Gastrocnemius medialis (tissue), 4 donors: ENCODE results near the gene CCDC57. TPM values are rescaled to one million over a fixed set of nuclear protein-coding genes. Genes with fewer than 3 reads are reported as not detected.
A peak's percentile ranks its signal among the peaks of the same experiment; 100 is the strongest.

Source experiments
- ATAC-seq, 2 donors: fragments of 150-250 bp; one replicate each; pipeline ENCODE4 v1.9.1; 2016
- DNase-seq, 2 donors: peaks; one replicate each; pipeline ENCODE4 v3.0.0-alpha.2; 2019
- H3K27ac ChIP-seq, 4 donors: fragments of 200-600 bp; sonication (generic); 1 replicate in 1 of 4; 2 replicates in 3 of 4; pipeline ENCODE4 v1.5.1; 2016 to 2018; ENCODE audit warnings: mild to moderate bottlenecking in 2 of 4, moderate library complexity in 1 of 4
- H3K27me3 ChIP-seq, 3 donors: fragments of 200-600 bp; sonication (generic) in 2 of 3; 1 replicate in 1 of 3; 2 replicates in 2 of 3; pipeline versions ENCODE4 v1.5.1 to v1.6.0; 2016 to 2019; ENCODE audit warnings: mild to moderate bottlenecking in 1 of 3, moderate library complexity in 1 of 3
- H3K36me3 ChIP-seq, 2 donors: fragments of 200-600 bp; sonication (generic) in 1 of 2; one replicate each; pipeline ENCODE4 v1.5.1; 2017 to 2018
- H3K4me1 ChIP-seq, 2 donors: fragments of 200-600 bp; sonication (generic) in 1 of 2; one replicate each; pipeline ENCODE4 v1.5.1; 2016 to 2017; ENCODE audit warnings: mild to moderate bottlenecking in 2 of 2
- H3K4me3 ChIP-seq, 4 donors: fragments of 200-600 bp; sonication (generic) in 3 of 4; 1 replicate in 1 of 4; 2 replicates in 3 of 4; pipeline ENCODE4 v1.5.1; 2016 to 2019; ENCODE audit warnings: mild to moderate bottlenecking in 2 of 4
- H3K9me3 ChIP-seq, 3 donors: fragments of 200-600 bp; sonication (generic) in 2 of 3; 1 replicate in 1 of 3; 2 replicates in 2 of 3; pipeline ENCODE4 v1.5.1; 2016 to 2019
- CTCF ChIP-seq, 5 experiments: fragments of 450-650 bp in 3 of 5; fragments of 200-600 bp in 2 of 5; sonication (generic) in 2 of 5; IDR thresholded peaks in 4 of 5; conservative IDR thresholded peaks in 1 of 5; 1 replicate in 4 of 5; 2 replicates in 1 of 5; pipeline ENCODE4 v1.5.1; 2016 to 2019; ENCODE audit warnings: antibody characterized with exemption in 5 of 5, mild to moderate bottlenecking in 3 of 5, moderate library complexity in 3 of 5
- POLR2A ChIP-seq, 2 donors: fragments of 450-650 bp; IDR thresholded peaks; one replicate each; pipeline ENCODE4 v1.6.1; 2017; ENCODE audit warnings: antibody characterized with exemption in 2 of 2, mild to moderate bottlenecking in 2 of 2, moderate library complexity in 2 of 2
- in situ Hi-C, 4 donors: fragments of 200-750 bp; cut with MboI; loops; one replicate each; pipeline versions ENCODE4 v1.15.0 to v1.8.0; 2017; ENCODE audit warnings: low sequenced_read_pairs in 4 of 4
- intact Hi-C: fragments of 100-400 bp; cut with DNase I; formaldehyde crosslinking; loops from one replicate; pipeline ENCODE4 v1.15.1; 2023; ENCODE audit warnings: low total_unique reads
- total RNA-seq, 4 donors: library from RNA; depleted of rRNA; stranded (reverse); fragments of >200 nt; gene quantifications; one replicate each; pipeline versions ENCODE4 v1.1.0 to v1.2.3, GENCODE V29; 2016

CCDC57 gene
- total RNA-seq, 4 donors from 2014 or later: 3.7 to 11.3 (median 5.1) TPM

DNA sequence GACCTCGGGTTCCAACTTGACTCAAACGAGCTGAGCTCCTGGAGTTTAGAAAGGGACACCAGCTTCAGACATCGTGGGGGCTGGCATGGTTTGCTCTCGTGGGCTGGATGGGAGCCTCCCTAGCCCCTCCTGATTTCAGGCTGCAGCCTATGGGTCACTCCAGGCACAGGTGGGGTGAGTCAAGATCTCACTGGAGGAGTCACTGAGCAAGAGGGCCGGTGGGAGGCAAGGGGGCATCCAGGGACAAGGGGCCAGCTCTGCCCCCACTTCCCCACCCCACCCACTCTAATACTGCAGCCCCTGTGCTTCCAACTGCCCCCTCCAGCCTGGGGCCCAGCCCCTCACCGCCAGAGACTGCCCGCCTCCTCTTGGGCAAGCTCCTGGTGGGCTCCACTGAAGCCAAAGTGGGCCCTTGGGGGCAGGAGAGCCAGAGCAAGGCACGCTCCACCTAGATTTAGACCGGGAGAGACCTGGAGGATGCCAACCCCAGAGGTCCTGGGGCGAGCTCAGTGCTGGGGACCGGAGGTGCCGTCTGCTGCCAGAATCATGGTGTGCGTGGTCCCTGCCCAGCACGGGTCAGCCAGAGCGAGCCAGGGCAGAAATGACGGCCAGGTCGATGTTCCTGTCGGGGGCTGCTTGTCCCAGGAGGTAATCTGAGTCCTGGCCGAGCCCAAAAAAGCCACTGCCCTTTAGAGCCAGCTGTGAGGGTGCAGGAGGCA lies 22.6 kb upstream of the CCDC57 start:
- intact Hi-C loops: loop anchor here (5.0 kb wide), 1 partner anchor 198 kb away; the partner anchor contains the start of gene DCXR
- in situ Hi-C loops: no loop called here
- peak; percentile 69 to 92 for DNase-seq
- TF ChIP-seq POLR2A (IDR thresholded peaks at IDR 0.05) (no peak), CTCF (IDR thresholded peaks at IDR 0.05 in 4 of 5, conservative IDR thresholded peaks at IDR 0.05 in 1 of 5) (no peak)
- Histone ChIP-seq H3K9me3 (no peaks in the 10 kb centered on the region), H3K4me1 (peaks cover 74 to 89% of the 10 kb centered on the region in 2 donors), H3K4me3 (peak overlapping the region; percentile 25 to 58 (median 36)), H3K27ac (peak overlapping the region; percentile 90 to 98 (median 93)), H3K36me3 (peaks cover 0 to 15% of the 10 kb centered on the region in 2 donors), H3K27me3 (no peaks in the 10 kb centered on the region)
- peak; percentile 26 to 33 for ATAC-seq

DNA sequence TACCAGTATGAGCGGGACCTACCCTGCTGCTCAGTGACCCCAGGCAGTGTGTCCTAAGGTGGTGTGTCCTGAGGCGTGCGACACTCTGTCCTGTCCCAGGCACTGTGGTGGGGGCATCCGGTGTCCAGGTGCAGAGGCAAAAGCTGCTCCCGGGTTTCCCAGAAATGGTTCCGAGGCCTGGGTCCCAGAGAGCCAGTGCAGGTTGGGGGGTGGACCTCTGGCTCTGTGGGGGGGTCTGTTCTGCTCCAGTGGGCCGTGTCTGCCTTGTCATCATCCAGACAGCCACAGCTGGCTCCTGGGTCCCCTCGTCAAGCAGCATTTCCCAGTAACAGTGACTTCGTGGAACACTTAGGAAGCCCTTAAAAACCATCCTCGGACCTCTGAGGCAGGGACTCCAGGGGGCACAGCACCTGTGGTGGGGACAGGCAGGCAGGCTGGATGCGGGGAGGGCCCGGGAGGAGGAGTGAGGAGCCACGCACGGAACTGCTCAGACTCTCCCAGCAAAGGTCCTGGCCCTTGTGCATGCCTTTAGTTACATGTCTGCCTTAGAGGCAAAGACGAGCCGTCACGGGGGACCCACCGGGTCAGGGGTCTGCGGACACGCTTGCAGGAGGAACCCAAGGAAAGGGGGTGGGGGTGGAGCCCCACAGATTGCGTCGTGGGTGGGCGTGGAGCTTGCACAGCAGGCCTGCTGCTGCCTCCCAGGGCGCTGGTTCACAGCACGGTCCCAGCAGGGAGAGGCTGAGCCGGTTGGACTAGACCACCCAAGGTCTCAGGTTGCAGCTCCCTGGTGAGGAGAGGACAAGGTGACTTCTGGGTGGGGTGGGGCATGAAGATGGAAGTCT lies 21.8 kb upstream of the CCDC57 start:
- H3K4me1 ChIP-seq: peaks cover 72 to 89% of the 10 kb centered on the region in 2 donors
- peaks cover 0 to 15% of the 10 kb centered on the region in 2 donors for H3K36me3 ChIP-seq
- intact Hi-C loops: loop anchor here (5.0 kb wide), 1 partner anchor 197 kb away; the partner anchor contains the start of gene DCXR
- ATAC-seq (peak in 1 of 2 donors; percentile 2), DNase-seq (peak in 1 of 2 donors; percentile 72)
- H3K4me3 ChIP-seq: peak overlapping the region in 1 of 4 donors; percentile 58
- no peaks in the 10 kb centered on the region for H3K27me3 ChIP-seq
- TF ChIP-seq CTCF (IDR thresholded peaks at IDR 0.05 in 4 of 5, conservative IDR thresholded peaks at IDR 0.05 in 1 of 5) (no peak), POLR2A (IDR thresholded peaks at IDR 0.05) (peak in 1 of 2 donors; percentile 35)
- in situ Hi-C loops: no loop called here
- H3K9me3 ChIP-seq: no peaks in the 10 kb centered on the region
- peak overlapping the region; percentile 90 to 98 (median 93) for H3K27ac ChIP-seq

DNA sequence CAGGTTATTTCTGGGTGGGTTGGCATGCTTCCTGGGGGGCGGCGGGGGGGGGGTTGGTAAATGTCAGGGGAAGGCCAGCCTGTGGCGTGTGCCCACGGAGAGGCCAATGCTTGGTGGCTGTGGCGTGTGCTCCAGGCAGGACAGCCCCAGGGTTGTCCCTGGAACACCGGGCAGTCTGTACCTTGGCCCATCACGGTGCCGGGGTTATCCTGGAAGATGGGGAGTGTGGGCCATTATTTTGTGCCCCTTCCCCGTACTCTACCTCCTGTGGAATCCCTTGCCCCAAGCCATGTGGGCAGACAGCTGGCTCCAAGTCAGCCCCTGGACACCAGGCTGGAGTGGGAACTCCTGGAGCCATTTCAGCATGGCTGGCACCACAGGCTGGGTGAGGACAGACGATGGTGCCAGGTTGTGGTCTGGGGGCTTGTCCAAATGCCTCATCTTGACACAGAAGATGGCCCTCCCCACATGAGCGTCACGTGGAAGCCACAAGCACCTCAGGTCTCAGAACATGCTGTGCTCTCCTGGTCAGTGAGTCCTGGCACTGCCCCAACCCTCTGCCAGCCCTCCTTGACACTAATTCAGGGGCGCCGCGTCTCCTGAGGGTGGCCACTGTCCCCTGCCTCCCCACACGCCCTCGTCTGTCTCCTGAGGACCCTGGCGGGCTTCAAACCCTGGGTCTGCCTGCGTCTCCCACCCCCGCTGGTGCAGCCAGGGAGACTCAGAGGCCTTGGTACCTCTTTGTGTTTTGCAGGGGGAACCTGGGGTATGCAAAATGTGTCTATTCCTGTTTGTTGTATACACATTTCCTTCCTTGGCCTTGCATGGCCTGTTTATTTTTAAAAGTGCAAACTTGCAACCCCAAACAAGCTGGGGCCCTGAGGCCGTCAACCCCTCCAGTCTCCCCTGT lies 20.5 kb upstream of the CCDC57 start:
- Histone ChIP-seq H3K9me3 (no peaks in the 10 kb centered on the region), H3K36me3 (peaks cover 0 to 15% of the 10 kb centered on the region in 2 donors), H3K27me3 (no peaks in the 10 kb centered on the region), H3K27ac (peak overlapping the region; percentile 90 to 98 (median 93)), H3K4me1 (peaks cover 64 to 80% of the 10 kb centered on the region in 2 donors), H3K4me3 (peak overlapping the region in 2 of 4 donors; percentile 40 to 70)
- in situ Hi-C loops (no loop called here), intact Hi-C loops (no loop called here)
- TF ChIP-seq CTCF (IDR thresholded peaks at IDR 0.05 in 4 of 5, conservative IDR thresholded peaks at IDR 0.05 in 1 of 5) (no peak), POLR2A (IDR thresholded peaks at IDR 0.05) (peak; percentile 8 to 52)
- peak; percentile 83 to 92 for DNase-seq
- peak; percentile 6 to 40 for ATAC-seq

- Histone ChIP-seq H3K4me3 (peak overlapping the region; percentile 66 to 76 (median 68)), H3K9me3 (no peaks in the 10 kb centered on the region), H3K27me3 (no peaks in the 10 kb centered on the region), H3K4me1 (peaks cover 58 to 73% of the 10 kb centered on the region in 2 donors), H3K27ac (peak overlapping the region; percentile 90 to 98 (median 93)), H3K36me3 (peaks cover 0 to 8% of the 10 kb centered on the region in 2 donors)
- peak in 1 of 2 donors; percentile 47 for DNase-seq
- TF ChIP-seq POLR2A (IDR thresholded peaks at IDR 0.05): no peak
- TF ChIP-seq CTCF (IDR thresholded peaks at IDR 0.05 in 4 of 5, conservative IDR thresholded peaks at IDR 0.05 in 1 of 5): no peak
- intact Hi-C loops: no loop called here
- in situ Hi-C loops: no loop called here
- no peak for ATAC-seq
Observed at GRCh38 chr17:82232322-82232820, 19.7 kb upstream of the CCDC57 start.
